NK-92 (cell line): ENCODE results near the gene FBXW4.

Experiments
- DNase-seq: peaks from one replicate; lab custom pipeline; 2025; ENCODE audit not compliant: unreplicated experiment; lab: John Stamatoyannopoulos, UW

The FBXW4 gene

DNA sequence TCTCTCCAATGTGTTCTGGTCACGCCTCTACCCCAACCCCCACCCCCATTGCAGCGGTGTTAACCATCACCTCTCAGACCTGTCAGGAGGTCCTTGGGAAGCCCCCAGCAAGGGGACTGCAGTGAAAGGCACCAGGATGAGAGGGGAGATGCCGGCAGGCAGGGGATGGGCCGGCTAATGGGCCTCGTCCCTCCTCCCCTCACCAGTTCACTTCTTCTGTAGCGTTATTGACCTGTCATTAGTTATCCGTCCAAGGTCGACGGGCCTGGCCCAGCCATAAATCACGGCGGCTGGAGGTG is 125.7 kb downstream of the FBXW4 start:
- no peak for DNase-seq

DNA sequence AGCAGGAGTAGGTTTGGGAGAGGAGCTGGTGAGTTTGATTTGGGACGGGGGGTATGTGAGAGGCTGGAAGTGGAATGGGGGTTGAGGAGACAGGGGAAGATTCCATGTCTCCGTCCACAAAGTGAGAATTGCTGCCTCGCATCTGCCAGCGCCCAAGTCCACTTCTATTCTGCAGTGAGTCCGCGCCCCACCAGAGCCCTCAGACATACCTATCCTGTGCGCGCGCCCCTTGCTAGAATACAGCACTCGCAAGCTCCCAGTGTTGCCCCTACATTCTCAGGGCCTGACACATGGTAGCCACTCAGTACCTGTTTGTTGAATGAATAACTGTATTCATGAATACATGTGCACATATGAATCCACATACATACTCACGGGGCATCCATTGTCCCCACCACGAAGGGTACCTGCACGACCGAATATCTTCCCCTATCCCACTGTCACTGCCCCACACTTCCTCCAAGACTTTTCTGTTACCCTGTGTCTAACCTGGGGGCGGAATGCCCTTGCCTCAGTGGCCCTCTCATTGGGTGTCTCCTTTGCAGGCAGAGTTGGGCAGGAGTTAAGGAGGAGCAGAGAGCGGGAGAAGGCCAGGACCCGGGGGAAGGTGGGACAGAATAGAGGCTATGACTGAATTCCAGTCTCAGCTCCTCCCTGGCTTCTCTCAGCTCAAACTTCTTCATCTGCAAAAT is 126.8 kb downstream of the FBXW4 start:
- no peak for DNase-seq

DNA sequence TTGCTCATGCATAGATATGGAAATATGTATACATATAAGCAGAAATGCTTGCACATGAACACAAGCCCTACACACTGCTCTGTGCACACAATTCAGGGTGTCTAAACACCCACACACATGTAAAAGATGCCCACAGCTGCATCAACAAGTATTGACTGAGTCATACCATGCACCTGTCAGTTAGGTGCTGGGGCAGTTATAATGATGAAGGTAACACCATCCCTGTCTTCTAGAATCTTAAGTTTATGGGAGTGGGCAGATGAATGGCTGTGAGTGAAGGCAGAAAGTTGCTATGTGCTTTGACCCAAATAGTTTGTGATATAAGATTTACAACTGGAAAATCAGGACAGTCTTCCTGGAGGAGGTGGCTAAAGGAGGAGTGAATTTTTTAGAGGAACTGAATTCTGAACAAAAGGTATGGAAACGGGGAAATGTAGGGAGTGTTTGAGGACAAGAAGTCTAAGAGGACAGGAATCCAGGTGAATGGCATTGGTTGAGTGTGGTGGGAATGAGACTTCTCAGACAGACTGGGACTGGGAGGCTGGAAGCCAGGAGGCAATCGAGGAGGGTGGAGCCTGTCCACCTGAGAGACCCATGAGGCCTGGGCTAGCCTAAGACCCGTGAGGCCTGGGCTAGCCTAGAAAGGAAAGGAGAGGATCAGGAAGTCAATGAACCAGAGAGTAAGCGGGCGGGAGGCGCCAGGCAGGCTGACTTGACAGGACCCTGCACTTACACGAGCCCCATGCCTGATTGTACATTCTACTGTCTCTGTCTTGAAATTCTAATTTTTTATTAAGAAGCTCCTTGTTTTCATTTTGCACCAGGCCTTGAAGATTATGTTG is 127.6 kb downstream of the FBXW4 start:
- no peak for DNase-seq

GRCh38 chr10:101566333-101567164 is 128.4 kb downstream of the FBXW4 start:
- no peak for DNase-seq

DNA sequence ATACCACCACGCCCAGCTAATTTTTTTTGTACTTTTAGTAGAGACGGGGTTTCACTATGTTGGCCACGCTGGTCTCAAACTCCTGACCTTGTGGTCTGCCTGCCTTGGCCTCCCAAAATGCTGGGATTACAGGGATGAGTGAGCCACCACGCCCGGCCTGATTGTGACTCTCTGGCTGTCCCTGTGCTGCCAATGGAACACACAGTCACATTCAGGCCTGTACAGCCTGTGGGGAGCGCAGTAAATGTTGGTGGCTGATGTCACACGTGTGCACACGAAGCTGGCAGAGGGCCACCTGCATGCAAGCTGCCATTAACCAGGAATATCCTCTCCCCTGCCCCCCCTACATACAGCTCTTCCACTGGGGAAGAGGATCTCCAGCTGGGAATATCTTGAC is 129.0 kb downstream of the FBXW4 start:
- no peak for DNase-seq

GRCh38 chr10:101565370-101565900 is 129.5 kb downstream of the FBXW4 start:
- DNase-seq, result no peak

GRCh38 chr10:101564490-101564991 is 130.4 kb downstream of the FBXW4 start:
- no peak for DNase-seq

GRCh38 chr10:101563497-101564040 is 131.4 kb downstream of the FBXW4 start:
- no peak for DNase-seq

DNA sequence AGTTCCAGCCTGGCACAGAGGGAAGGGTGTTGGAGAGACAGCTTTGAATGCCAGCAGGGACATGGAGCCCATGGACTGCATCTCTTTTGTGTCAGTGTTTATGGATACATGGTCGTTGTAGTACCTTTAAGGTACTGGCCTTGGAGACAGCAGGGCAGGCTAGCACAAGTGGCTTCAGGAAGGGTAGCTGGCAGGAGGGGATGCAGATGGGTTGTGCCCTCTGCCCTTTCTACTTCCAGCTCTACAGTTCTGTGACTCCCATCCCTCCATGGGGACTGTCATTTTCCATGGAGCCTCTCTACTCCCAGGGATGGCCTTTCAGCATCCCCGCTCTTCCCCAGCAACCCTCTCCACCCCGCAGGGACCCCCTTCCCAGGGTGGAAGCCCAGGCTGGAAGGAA is 132.0 kb downstream of the FBXW4 start:
- no peak for DNase-seq

- DNase-seq, result no peak
Measured at GRCh38 chr10:101562231-101562630, 132.7 kb downstream of the FBXW4 start.

DNA sequence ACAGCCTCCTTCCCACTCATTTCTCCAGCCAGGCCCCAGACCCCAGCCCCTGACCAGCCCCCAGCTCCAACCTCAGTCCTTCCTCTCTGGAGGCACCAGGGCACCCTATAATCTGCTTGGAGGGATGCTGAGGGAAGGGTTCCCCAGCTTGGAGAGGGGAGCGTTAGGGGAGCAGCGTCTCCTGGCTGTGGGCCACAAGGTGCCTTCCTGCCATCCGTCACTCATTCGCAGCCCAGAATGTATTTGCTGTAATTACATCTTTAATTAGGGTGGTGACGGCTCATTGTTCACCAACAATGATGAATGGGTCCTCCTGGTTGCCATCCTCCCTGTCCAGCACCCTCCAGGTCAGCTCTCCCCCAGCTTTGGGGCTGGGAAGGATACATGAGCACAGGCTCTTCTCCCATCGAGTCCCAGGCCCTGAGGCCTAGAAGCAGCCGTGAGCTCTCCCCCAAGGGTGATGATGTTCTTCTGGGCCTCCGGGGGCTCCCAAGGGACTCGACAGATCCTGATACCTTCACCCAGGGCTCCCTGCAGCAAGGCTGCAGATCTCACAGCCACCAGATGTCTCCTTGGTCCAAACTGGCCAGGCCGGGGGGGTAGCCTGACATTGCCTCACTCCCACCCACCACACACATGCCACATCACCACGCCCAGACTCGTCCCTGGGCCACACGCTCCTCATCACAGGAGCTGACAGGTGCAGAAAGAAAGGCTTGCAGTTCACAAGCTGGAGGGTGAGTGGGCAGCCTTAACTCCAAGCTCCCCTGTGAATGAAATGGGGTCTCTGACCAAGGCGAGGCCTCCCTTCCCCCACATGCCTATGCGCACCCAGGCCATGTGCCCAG is 133.7 kb downstream of the FBXW4 start:
- DNase-seq, result no peak
